ENCODE data around the gene MLF2. TPM values are rescaled to one million over a fixed set of nuclear protein-coding genes. Genes with fewer than 3 reads are reported as not detected.
A peak's percentile ranks its signal among the peaks of the same experiment; 100 is the strongest.

MLF2 gene
- total RNA-seq, result 100 to 1,000 TPM; 140 to 290 (median 216) TPM

DNA sequence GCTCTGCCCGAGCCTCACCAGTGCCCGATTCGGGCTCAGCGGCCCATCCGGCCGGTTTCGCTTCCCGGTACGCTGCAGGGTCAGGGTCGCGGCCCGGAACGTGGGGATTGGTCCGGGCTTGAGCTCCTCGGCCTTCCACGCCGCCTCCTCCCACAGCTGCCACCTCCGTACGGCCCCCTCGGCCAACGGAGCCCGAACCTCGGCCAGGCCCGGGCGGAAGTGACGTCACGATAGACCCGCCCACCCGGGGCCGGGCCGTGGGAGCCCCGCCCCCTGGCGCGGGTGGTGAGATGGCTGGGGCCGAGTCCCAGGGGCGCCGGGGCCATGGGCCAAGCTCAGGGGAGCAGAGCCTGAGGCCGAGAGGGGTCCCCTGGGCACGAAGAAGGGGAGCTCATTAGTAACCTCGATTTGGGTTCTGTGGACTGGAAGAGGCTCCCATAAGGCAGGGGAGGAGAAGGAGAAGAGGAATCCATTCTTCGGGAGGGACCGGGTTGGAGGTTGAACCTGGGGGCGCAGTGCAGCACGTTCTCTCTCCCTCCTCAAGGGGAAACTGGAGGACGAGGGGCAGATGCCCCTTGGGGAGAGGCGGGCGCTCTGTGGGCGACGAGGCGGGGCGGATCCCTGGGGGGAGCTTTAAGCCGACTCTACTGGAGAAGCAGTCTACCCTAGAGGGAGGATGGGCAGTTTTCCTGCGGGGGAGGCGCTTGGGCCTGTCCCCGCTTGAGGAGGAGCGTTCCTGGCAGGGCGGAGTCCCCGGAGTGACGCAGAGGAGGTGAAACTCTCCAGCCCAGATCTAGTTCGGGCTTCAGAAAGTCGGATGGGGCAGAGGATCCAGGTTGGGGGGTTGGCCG is at the start of gene MLF2:
Gene MLF2 (minus strand): TSS at position 221 of the 851 bp plus-strand sequence. CDS start 807 bp downstream, outside the sequence.
- H3K9me3 ChIP-seq, result no peaks in the 10 kb centered on the region

DNA sequence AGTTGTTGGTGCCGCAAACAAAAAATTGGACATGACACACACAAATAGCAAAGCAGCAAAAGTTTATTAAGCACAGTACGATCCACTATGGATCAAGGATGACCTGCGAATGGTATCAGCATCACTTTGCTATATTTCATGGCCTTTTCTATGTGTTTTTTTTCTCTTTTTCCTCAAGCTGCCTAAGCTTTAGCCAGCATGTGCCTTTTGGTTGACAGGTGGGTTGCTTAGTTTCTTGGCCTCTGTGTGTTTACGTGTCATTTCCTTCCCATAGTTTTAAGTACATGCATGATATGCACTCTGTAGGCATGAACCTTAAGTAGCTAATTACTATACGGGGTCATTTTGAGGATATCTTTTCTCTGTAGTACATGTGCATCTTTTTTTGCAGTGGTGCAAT is 46.2 kb upstream of the MLF2 start:
- H3K9me3 ChIP-seq, result no peaks in the 10 kb centered on the region
- H3K27me3 ChIP-seq, result no peaks in the 10 kb centered on the region
- H3K36me3 ChIP-seq, result no peaks in the 10 kb centered on the region
- H3K27ac ChIP-seq, result no peak overlapping the region
- TF ChIP-seq, protein P1, sequence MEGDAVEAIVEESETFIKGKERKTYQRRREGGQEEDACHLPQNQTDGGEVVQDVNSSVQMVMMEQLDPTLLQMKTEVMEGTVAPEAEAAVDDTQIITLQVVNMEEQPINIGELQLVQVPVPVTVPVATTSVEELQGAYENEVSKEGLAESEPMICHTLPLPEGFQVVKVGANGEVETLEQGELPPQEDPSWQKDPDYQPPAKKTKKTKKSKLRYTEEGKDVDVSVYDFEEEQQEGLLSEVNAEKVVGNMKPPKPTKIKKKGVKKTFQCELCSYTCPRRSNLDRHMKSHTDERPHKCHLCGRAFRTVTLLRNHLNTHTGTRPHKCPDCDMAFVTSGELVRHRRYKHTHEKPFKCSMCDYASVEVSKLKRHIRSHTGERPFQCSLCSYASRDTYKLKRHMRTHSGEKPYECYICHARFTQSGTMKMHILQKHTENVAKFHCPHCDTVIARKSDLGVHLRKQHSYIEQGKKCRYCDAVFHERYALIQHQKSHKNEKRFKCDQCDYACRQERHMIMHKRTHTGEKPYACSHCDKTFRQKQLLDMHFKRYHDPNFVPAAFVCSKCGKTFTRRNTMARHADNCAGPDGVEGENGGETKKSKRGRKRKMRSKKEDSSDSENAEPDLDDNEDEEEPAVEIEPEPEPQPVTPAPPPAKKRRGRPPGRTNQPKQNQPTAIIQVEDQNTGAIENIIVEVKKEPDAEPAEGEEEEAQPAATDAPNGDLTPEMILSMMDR (IDR thresholded peaks at IDR 0.05), result no peak
- TF ChIP-seq POLR2AphosphoS5 (IDR thresholded peaks at IDR 0.05) (no peak), EP300 (IDR thresholded peaks at IDR 0.05) (no peak), POLR2A (IDR thresholded peaks at IDR 0.05) (no peak)
- no peak for ATAC-seq
- 86 to 95% methylated on average over 4 to 5 of the region's 5 CpGs for WGBS, 2 donors (ENCODE audit: low coverage in 1 of 2)
- H3K4me3 ChIP-seq, result no peak overlapping the region
- no peaks in the 10 kb centered on the region for H3K4me1 ChIP-seq

More for the DNA sequence above, at the start of gene MLF2:
- H3K27ac ChIP-seq, result peak within 1 kb of the TSS; percentile 94 to 99 (median 96)
- peaks cover 0 to 39% of the 10 kb centered on the region in 2 donors for H3K36me3 ChIP-seq
- no peaks in the 10 kb centered on the region for H3K27me3 ChIP-seq
- peak within 1 kb of the TSS; percentile 80 to 96 for H3K4me3 ChIP-seq
- WGBS, 2 donors (ENCODE audit: low coverage in 1 of 2), result 0% methylated on average over 4 to 10 of the region's 62 CpGs
- H3K4me1 ChIP-seq, result peaks cover 0 to 44% (median 10%) of the 10 kb centered on the region in 3 donors
- TF ChIP-seq POLR2A (IDR thresholded peaks at IDR 0.05), result peak; percentile 92 to 93
- no peak for TF ChIP-seq EP300 (IDR thresholded peaks at IDR 0.05)
- peak; percentile 97 for TF ChIP-seq POLR2AphosphoS5 (IDR thresholded peaks at IDR 0.05)
- TF ChIP-seq, protein P1 (IDR thresholded peaks at IDR 0.05), result peak in 1 of 4 experiments; percentile 96
- ATAC-seq, result peak; percentile 97

DNA sequence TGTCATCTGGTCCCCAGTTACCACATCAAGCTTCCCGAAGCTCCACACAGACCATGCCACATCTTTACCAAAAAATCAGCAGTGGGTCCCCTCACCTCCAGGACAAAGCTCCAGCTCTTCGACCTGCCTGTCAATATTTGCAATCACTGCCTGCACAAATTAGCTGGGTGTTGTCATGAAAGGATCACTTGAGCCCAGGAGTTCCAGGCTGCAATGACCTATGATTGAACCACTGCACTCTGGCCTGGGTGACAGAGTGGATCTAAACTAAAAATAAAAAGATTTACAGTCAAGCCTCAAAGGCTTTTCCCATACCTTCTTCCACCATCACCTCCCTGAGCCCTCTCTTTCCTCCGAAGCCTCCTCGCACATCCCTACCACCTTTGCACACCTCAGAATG is 43.6 kb upstream of the MLF2 start:
- 88 to 98% methylated on average over 3 to 4 of the region's 4 CpGs for WGBS, 2 donors (ENCODE audit: low coverage in 1 of 2)
- H3K36me3 ChIP-seq, result no peaks in the 10 kb centered on the region
- H3K27ac ChIP-seq, result no peak overlapping the region
- H3K4me1 ChIP-seq, result peaks cover 0 to 12% (median 3%) of the 10 kb centered on the region in 3 donors
- no peaks in the 10 kb centered on the region for H3K27me3 ChIP-seq
- no peaks in the 10 kb centered on the region for H3K9me3 ChIP-seq
- TF ChIP-seq, protein P1 (IDR thresholded peaks at IDR 0.05), result no peak
- TF ChIP-seq EP300 (IDR thresholded peaks at IDR 0.05) (no peak), POLR2A (IDR thresholded peaks at IDR 0.05) (no peak), POLR2AphosphoS5 (IDR thresholded peaks at IDR 0.05) (no peak)
- ATAC-seq, result no peak
- no peak overlapping the region for H3K4me3 ChIP-seq

- no peaks in the 10 kb centered on the region for H3K36me3 ChIP-seq
- WGBS, 2 donors (ENCODE audit: low coverage in 1 of 2), result 71 to 100% methylated on average over 1 to 2 of the region's 2 CpGs
- peaks cover 0 to 12% (median 3%) of the 10 kb centered on the region in 3 donors for H3K4me1 ChIP-seq
- H3K4me3 ChIP-seq, result no peak overlapping the region
- no peaks in the 10 kb centered on the region for H3K9me3 ChIP-seq
- H3K27ac ChIP-seq, result no peak overlapping the region
- TF ChIP-seq, protein P1 (IDR thresholded peaks at IDR 0.05), result no peak
- no peak for TF ChIP-seq EP300 (IDR thresholded peaks at IDR 0.05)
- TF ChIP-seq POLR2AphosphoS5 (IDR thresholded peaks at IDR 0.05), result no peak
- TF ChIP-seq POLR2A (IDR thresholded peaks at IDR 0.05), result no peak
- H3K27me3 ChIP-seq, result no peaks in the 10 kb centered on the region
- ATAC-seq, result no peak
Observed at GRCh38 chr12:6795088-6795487, 42.1 kb upstream of the MLF2 start.
